CD4-positive, alpha-beta T cell treated with Interleukin-1 beta for 1 hour (primary cell): ENCODE measurements around the gene MET.

Experiments
- DNase-seq, 2 donors: peaks; one replicate each; pipeline ENCODE4 v3.0.0-alpha.2; 2020 to 2022

MET gene

GRCh38 chr7:116665332-116665996 lies 6.5 kb upstream of the MET start:
- DNase-seq, result no peak

- no peak for DNase-seq
Measured at GRCh38 chr7:116669769-116670168, 2.2 kb upstream of the MET start.

- no peak for DNase-seq
Measured at GRCh38 chr7:116670409-116671015, 1.5 kb upstream of the MET start.

- DNase-seq, result no peak
Measured at GRCh38 chr7:116671111-116671510, 885 bp upstream of the MET start.

GRCh38 chr7:116672596-116673456 lies 830 bp downstream of the MET start:
- no peak for DNase-seq

- DNase-seq, result no peak
Measured at GRCh38 chr7:116673457-116673865, 1.5 kb downstream of the MET start.

GRCh38 chr7:116674508-116675173 lies 2.6 kb downstream of the MET start:
- DNase-seq, result no peak

GRCh38 chr7:116675812-116676355 lies 3.9 kb downstream of the MET start:
- DNase-seq, result no peak

GRCh38 chr7:116678780-116679179 lies 6.8 kb downstream of the MET start:
- DNase-seq, result no peak

GRCh38 chr7:116679500-116679899 lies 7.5 kb downstream of the MET start:
- DNase-seq, result no peak

- DNase-seq, result peak in 1 of 2 donors; percentile 16
Measured at GRCh38 chr7:116683786-116684185, 11.8 kb downstream of the MET start.

- DNase-seq, result no peak
Measured at GRCh38 chr7:116686033-116686432, 14.0 kb downstream of the MET start.

- no peak for DNase-seq
Measured at GRCh38 chr7:116686812-116687419, 14.9 kb downstream of the MET start.

- DNase-seq, result no peak
Measured at GRCh38 chr7:116687801-116688201, 15.8 kb downstream of the MET start.

GRCh38 chr7:116689790-116690259 lies 17.8 kb downstream of the MET start:
- no peak for DNase-seq

- DNase-seq, result no peak
Measured at GRCh38 chr7:116691664-116692063, 19.7 kb downstream of the MET start.

- no peak for DNase-seq
Measured at GRCh38 chr7:116692401-116693308, 20.7 kb downstream of the MET start.

GRCh38 chr7:116696707-116697106 lies 24.7 kb downstream of the MET start:
- no peak for DNase-seq

- no peak for DNase-seq
Measured at GRCh38 chr7:116697152-116697551, 25.2 kb downstream of the MET start.

GRCh38 chr7:116697761-116698160 lies 25.8 kb downstream of the MET start:
- no peak for DNase-seq

GRCh38 chr7:116698396-116698795 lies 26.4 kb downstream of the MET start:
- DNase-seq, result no peak
